HFF-Myc (cell line): ENCODE data around the gene KIF1C.

Experiments used
- DNase-seq: peaks from one replicate; pipeline ENCODE4 v3.0.0-alpha.2; 2011; ENCODE audit warnings: low read depth; ENCODE audit errors: extremely low read depth
- H3K4me3 ChIP-seq: replicated peaks from 2 replicates; pipeline ENCODE4 v1.5.1; 2011; ENCODE audit warnings: low read depth, mild to moderate bottlenecking, control low read depth, low read length
- CTCF ChIP-seq: IDR thresholded peaks from 2 replicates; pipeline ENCODE4 v1.5.1; 2012; ENCODE audit warnings: mild to moderate bottlenecking, low read depth, low read length, control low read depth; ENCODE audit errors: missing control alignments

KIF1C gene

GRCh38 chr17:5002121-5002788, 4.5 kb downstream of the KIF1C start:
- no peak for TF ChIP-seq CTCF
- DNase-seq: no peak
- no peak overlapping the region for H3K4me3 ChIP-seq

- H3K4me3 ChIP-seq: no peak overlapping the region
- no peak for TF ChIP-seq CTCF
- no peak for DNase-seq
These were observed 5.6 kb downstream of the KIF1C start for GRCh38 chr17:5003214-5003867.

- TF ChIP-seq CTCF: no peak
- DNase-seq: no peak
- H3K4me3 ChIP-seq: no peak overlapping the region
These were observed 14.2 kb downstream of the KIF1C start for GRCh38 chr17:5011928-5012327.

- DNase-seq: no peak
- H3K4me3 ChIP-seq: no peak overlapping the region
- no peak for TF ChIP-seq CTCF
These were observed 16.6 kb downstream of the KIF1C start for GRCh38 chr17:5014357-5014756.

- peak; percentile 19 for TF ChIP-seq CTCF
- H3K4me3 ChIP-seq: no peak overlapping the region
- no peak for DNase-seq
These were observed 21.8 kb downstream of the KIF1C start for GRCh38 chr17:5019475-5019956.

GRCh38 chr17:5020502-5021023, 22.8 kb downstream of the KIF1C start:
- H3K4me3 ChIP-seq: no peak overlapping the region
- no peak for TF ChIP-seq CTCF
- DNase-seq: no peak
